Measurements from ENCODE around the gene TRAF2.

- TF ChIP-seq CTCF (IDR thresholded peaks at IDR 0.05; ENCODE audit: low read depth, low read length, missing input control) (no peak), SP1 (IDR thresholded peaks at IDR 0.05) (no peak)
These were observed 19.9 kb downstream of the TRAF2 start for GRCh38 chr9:136906266-136906665.
